ENCODE results near the gene TRIM38.

DNA sequence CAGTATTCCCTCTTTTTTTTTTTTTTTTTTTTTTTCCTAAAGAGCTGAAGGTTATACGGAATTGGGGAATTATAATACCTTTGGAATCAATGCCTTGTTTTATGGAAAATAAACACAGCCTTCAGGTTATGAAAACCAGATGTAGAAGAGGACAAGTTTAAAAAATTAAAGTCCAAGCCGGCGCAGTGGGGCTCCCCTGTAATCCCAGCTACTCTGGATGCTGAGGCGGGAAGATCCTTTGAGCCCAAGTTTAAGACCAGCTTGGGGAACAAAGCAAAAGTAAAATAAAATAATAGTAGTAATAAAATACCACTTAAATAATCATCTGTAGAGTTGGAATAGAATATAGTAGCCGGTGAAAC is 57.3 kb downstream of the TRIM38 start:
- TF ChIP-seq, protein P1, sequence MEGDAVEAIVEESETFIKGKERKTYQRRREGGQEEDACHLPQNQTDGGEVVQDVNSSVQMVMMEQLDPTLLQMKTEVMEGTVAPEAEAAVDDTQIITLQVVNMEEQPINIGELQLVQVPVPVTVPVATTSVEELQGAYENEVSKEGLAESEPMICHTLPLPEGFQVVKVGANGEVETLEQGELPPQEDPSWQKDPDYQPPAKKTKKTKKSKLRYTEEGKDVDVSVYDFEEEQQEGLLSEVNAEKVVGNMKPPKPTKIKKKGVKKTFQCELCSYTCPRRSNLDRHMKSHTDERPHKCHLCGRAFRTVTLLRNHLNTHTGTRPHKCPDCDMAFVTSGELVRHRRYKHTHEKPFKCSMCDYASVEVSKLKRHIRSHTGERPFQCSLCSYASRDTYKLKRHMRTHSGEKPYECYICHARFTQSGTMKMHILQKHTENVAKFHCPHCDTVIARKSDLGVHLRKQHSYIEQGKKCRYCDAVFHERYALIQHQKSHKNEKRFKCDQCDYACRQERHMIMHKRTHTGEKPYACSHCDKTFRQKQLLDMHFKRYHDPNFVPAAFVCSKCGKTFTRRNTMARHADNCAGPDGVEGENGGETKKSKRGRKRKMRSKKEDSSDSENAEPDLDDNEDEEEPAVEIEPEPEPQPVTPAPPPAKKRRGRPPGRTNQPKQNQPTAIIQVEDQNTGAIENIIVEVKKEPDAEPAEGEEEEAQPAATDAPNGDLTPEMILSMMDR (IDR thresholded peaks at IDR 0.05; ENCODE audit: poor library complexity, severe bottlenecking) = no peak
- TF ChIP-seq EP300 (conservative IDR thresholded peaks at IDR 0.05; ENCODE audit: poor library complexity, severe bottlenecking) = no peak
- TF ChIP-seq POLR2AphosphoS5 (IDR thresholded peaks at IDR 0.05) = no peak
- no peak for TF ChIP-seq TAF1 (IDR thresholded peaks at IDR 0.05; ENCODE audit: low read depth)
- no peak for TF ChIP-seq MXI1 (conservative IDR thresholded peaks at IDR 0.05; ENCODE audit: poor library complexity, severe bottlenecking)
- no peak for TF ChIP-seq EZH2 (IDR thresholded peaks at IDR 0.05; ENCODE audit: borderline replicate concordance, insufficient read depth, low read length, poor library complexity, severe bottlenecking)
- no peak for TF ChIP-seq RAD21 (conservative IDR thresholded peaks at IDR 0.05)
- TF ChIP-seq SMC3 (conservative IDR thresholded peaks at IDR 0.05; ENCODE audit: poor library complexity) = no peak
- TF ChIP-seq, protein P2, sequence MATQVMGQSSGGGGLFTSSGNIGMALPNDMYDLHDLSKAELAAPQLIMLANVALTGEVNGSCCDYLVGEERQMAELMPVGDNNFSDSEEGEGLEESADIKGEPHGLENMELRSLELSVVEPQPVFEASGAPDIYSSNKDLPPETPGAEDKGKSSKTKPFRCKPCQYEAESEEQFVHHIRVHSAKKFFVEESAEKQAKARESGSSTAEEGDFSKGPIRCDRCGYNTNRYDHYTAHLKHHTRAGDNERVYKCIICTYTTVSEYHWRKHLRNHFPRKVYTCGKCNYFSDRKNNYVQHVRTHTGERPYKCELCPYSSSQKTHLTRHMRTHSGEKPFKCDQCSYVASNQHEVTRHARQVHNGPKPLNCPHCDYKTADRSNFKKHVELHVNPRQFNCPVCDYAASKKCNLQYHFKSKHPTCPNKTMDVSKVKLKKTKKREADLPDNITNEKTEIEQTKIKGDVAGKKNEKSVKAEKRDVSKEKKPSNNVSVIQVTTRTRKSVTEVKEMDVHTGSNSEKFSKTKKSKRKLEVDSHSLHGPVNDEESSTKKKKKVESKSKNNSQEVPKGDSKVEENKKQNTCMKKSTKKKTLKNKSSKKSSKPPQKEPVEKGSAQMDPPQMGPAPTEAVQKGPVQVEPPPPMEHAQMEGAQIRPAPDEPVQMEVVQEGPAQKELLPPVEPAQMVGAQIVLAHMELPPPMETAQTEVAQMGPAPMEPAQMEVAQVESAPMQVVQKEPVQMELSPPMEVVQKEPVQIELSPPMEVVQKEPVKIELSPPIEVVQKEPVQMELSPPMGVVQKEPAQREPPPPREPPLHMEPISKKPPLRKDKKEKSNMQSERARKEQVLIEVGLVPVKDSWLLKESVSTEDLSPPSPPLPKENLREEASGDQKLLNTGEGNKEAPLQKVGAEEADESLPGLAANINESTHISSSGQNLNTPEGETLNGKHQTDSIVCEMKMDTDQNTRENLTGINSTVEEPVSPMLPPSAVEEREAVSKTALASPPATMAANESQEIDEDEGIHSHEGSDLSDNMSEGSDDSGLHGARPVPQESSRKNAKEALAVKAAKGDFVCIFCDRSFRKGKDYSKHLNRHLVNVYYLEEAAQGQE (IDR thresholded peaks at IDR 0.05; ENCODE audit: borderline replicate concordance) = no peak

All from neural cell (in vitro differentiated cells).